Measurements from ENCODE around the gene TMEM176A.
"Not testable (repeated sequence)": the region's sequence is repeated elsewhere in the genome, so short reads cannot be mapped to it uniquely, and the experiment has no call there.

TMEM176A gene

GRCh38 chr7:150788474-150789269, 11.9 kb upstream of the TMEM176A start:
- no peak for DNase-seq

GRCh38 chr7:150790416-150791075, 10.0 kb upstream of the TMEM176A start:
- no peak for DNase-seq

GRCh38 chr7:150791304-150791703, 9.3 kb upstream of the TMEM176A start:
- DNase-seq: no peak

GRCh38 chr7:150791746-150792452, 8.7 kb upstream of the TMEM176A start:
- no peak for DNase-seq

- no peak for DNase-seq
Measured at GRCh38 chr7:150793569-150794238, 6.9 kb upstream of the TMEM176A start.

- DNase-seq: no peak
Measured at GRCh38 chr7:150797661-150798060, 2.9 kb upstream of the TMEM176A start.

GRCh38 chr7:150799156-150799555, 1.4 kb upstream of the TMEM176A start:
- no peak for DNase-seq

GRCh38 chr7:150799741-150800580, 608 bp upstream of the TMEM176A start, which contains the start of gene TMEM176B:
TSS of gene TMEM176B (minus strand) at chr7:150800364. CDS start at chr7:150796569, 3,795 bp downstream.
- DNase-seq: no peak

- DNase-seq: no peak
Measured at GRCh38 chr7:150801242-150801945, 825 bp downstream of the TMEM176A start.

GRCh38 chr7:150801946-150802771, 1.6 kb downstream of the TMEM176A start:
- DNase-seq: no peak

GRCh38 chr7:150803161-150803860, 2.7 kb downstream of the TMEM176A start:
- DNase-seq: no peak

GRCh38 chr7:150804802-150805201, 4.2 kb downstream of the TMEM176A start:
- no peak for DNase-seq

GRCh38 chr7:150805864-150806263, 5.3 kb downstream of the TMEM176A start:
- DNase-seq: no peak

- no peak for DNase-seq
Measured at GRCh38 chr7:150806454-150806853, 5.9 kb downstream of the TMEM176A start.

- no peak for DNase-seq
Measured at GRCh38 chr7:150806863-150807262, 6.3 kb downstream of the TMEM176A start.

GRCh38 chr7:150807616-150808438, 7.3 kb downstream of the TMEM176A start:
- DNase-seq: not testable (repeated sequence)

GRCh38 chr7:150814328-150815001, 13.9 kb downstream of the TMEM176A start:
- DNase-seq: no peak

GRCh38 chr7:150818971-150819370, 18.4 kb downstream of the TMEM176A start:
- no peak for DNase-seq
